ENCODE data around the gene DHODH.

- no peak for TF ChIP-seq FLYWCH1 (CRISPR knock-in tag; IDR thresholded peaks at IDR 0.05)
- no peak for TF ChIP-seq RFX5 (IDR thresholded peaks at IDR 0.05; ENCODE audit: low read depth, low read length)
- no peak for TF ChIP-seq RNF219 (CRISPR knock-in tag; IDR thresholded peaks at IDR 0.05)
- TF ChIP-seq ZNF558 (CRISPR knock-in tag; IDR thresholded peaks at IDR 0.05; ENCODE audit: borderline replicate concordance): no peak
- no peak for TF ChIP-seq NFE2L2 (IDR thresholded peaks at IDR 0.05; ENCODE audit: low read length)
- TF ChIP-seq RBAK (CRISPR knock-in tag; IDR thresholded peaks at IDR 0.05): no peak
- TF ChIP-seq ZNF274 (CRISPR knock-in tag; IDR thresholded peaks at IDR 0.05): no peak
- no peak for TF ChIP-seq POLR2A (IDR thresholded peaks at IDR 0.05; ENCODE audit: insufficient read depth in 1 of 2, low read depth in 2 of 2, low read length in 2 of 2)
- no peak for TF ChIP-seq PHF21A (CRISPR knock-in tag; IDR thresholded peaks at IDR 0.05)
These were observed 42.4 kb downstream of the DHODH start for GRCh38 chr16:72050769-72051464.
